Activated naive CD8-positive, alpha-beta T cell (primary cell): Measurements from ENCODE around the gene LBR.
A peak's percentile ranks its signal among the peaks of the same experiment; 100 is the strongest.

Experiments used
- H3K27ac Mint-ChIP-seq: one replicate; pipeline ENCODE4 v1.8.0; 2021; ENCODE audit warnings: mixed read lengths
- H3K27me3 Mint-ChIP-seq: one replicate; pipeline ENCODE4 v1.8.0; 2021; ENCODE audit warnings: mixed read lengths
- H3K36me3 Mint-ChIP-seq: one replicate; pipeline ENCODE4 v1.8.0; 2021; ENCODE audit warnings: mixed read lengths
- H3K4me1 Mint-ChIP-seq: one replicate; pipeline ENCODE4 v1.8.0; 2021; ENCODE audit warnings: low read depth, mixed read lengths
- H3K4me3 Mint-ChIP-seq: one replicate; pipeline ENCODE4 v1.8.0; 2021; ENCODE audit warnings: mild to moderate bottlenecking, mixed read lengths
- H3K9me3 Mint-ChIP-seq: one replicate; pipeline ENCODE4 v1.8.0; 2021; ENCODE audit warnings: low read depth, mixed read lengths

Gene LBR

GRCh38 chr1:225468270-225469020 is 40.6 kb upstream of the LBR start:
- H3K4me3 Mint-ChIP-seq, result peak overlapping the region; percentile 89
- H3K4me1 Mint-ChIP-seq, result peaks cover 36% of the 10 kb centered on the region
- H3K27ac Mint-ChIP-seq, result peak overlapping the region; percentile 98
- H3K9me3 Mint-ChIP-seq, result no peaks in the 10 kb centered on the region
- H3K27me3 Mint-ChIP-seq, result no peaks in the 10 kb centered on the region
- no peaks in the 10 kb centered on the region for H3K36me3 Mint-ChIP-seq

DNA sequence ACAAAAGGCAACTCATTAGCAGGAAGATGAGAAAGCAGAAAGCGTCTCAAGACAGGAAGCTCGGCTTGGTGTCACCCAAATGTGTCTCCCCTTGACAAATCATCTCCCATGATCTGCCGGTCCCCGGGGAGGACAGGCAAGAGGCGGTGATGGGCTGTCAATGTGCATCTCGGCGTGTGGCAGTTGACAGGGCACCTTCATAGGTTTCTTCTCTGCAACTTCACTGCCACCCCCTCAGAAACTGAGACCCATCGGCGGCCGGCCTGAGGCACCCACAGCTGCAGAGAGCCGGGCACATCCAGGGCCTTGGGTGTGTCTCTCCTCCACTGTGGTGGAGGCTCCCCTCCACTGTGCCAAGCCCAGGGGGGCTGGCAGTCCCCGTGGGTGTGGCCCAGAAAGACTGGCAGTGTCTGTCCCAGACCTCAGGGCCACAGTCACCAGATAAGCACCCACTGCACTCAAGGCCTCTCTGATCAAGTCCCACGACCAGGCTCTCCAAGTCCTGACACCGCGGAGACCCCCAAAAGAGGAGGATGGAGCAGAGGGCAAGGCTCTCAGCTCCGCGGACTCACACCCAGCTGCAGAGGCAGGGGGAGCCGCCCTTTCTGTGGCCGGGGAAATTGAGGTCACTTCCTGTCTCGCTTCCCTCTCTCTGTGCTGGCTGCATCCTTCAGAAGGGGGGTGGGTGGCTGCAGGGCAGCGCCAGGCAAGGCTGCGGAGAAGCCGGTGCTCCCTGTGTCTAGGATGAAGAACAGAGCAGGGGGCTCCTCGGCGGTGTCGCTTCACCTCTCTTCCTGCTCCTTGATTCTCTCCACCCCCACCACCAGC is 39.6 kb upstream of the LBR start:
- peaks cover 36% of the 10 kb centered on the region for H3K4me1 Mint-ChIP-seq
- H3K4me3 Mint-ChIP-seq, result peak overlapping the region; percentile 89
- H3K9me3 Mint-ChIP-seq, result no peaks in the 10 kb centered on the region
- H3K36me3 Mint-ChIP-seq, result no peaks in the 10 kb centered on the region
- peak overlapping the region; percentile 98 for H3K27ac Mint-ChIP-seq
- no peaks in the 10 kb centered on the region for H3K27me3 Mint-ChIP-seq

DNA sequence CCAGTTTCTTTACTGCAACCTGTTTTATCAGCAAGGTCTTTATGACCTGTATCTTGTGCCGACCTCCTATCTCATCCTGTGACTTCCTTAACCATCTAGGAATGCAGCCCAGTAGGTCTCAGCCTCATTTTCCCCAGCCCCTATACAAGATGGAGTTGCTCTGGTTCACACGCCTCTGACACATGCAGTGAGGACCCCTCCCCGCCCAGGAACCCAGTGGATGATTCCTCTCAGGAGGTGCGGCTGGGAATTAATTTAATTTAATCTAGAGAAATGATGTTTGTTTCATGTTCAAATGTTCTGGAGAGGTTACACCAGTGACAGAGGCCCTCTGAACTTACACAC is 39.0 kb upstream of the LBR start:
- no peaks in the 10 kb centered on the region for H3K27me3 Mint-ChIP-seq
- H3K27ac Mint-ChIP-seq, result peak overlapping the region; percentile 98
- no peaks in the 10 kb centered on the region for H3K9me3 Mint-ChIP-seq
- peak overlapping the region; percentile 89 for H3K4me3 Mint-ChIP-seq
- no peaks in the 10 kb centered on the region for H3K36me3 Mint-ChIP-seq
- peaks cover 36% of the 10 kb centered on the region for H3K4me1 Mint-ChIP-seq

GRCh38 chr1:225465793-225466517 is 38.1 kb upstream of the LBR start:
- Mint-ChIP-seq H3K4me3 (peak overlapping the region; percentile 51), H3K4me1 (peaks cover 42% of the 10 kb centered on the region), H3K27me3 (no peaks in the 10 kb centered on the region), H3K36me3 (no peaks in the 10 kb centered on the region), H3K27ac (peak overlapping the region; percentile 98), H3K9me3 (no peaks in the 10 kb centered on the region)

- Mint-ChIP-seq H3K4me3 (no peak overlapping the region), H3K9me3 (no peaks in the 10 kb centered on the region), H3K36me3 (no peaks in the 10 kb centered on the region), H3K4me1 (peaks cover 48% of the 10 kb centered on the region), H3K27me3 (no peaks in the 10 kb centered on the region), H3K27ac (peak overlapping the region; percentile 98)
Observed at GRCh38 chr1:225464851-225465792, 37.3 kb upstream of the LBR start.

GRCh38 chr1:225462714-225463574 is 35.1 kb upstream of the LBR start:
- Mint-ChIP-seq H3K36me3 (no peaks in the 10 kb centered on the region), H3K4me3 (no peak overlapping the region), H3K27me3 (no peaks in the 10 kb centered on the region), H3K9me3 (no peaks in the 10 kb centered on the region), H3K27ac (peak overlapping the region; percentile 16), H3K4me1 (peaks cover 49% of the 10 kb centered on the region)

DNA sequence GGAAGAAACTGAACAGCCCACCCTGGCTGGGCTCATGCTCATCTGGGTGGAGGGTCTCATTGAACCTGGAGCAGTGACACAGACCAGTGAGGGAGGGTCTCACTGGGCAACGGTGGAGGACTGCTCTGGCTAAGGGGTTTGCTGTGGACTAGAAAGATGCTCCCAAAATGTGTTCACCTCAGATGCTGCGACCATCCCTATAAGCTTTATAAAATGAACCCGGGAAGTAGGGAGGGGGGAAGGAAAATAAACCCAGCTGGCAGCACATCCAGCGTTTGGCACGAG is 34.5 kb upstream of the LBR start:
- no peaks in the 10 kb centered on the region for H3K27me3 Mint-ChIP-seq
- H3K4me1 Mint-ChIP-seq, result peaks cover 47% of the 10 kb centered on the region
- H3K4me3 Mint-ChIP-seq, result no peak overlapping the region
- no peak overlapping the region for H3K27ac Mint-ChIP-seq
- H3K9me3 Mint-ChIP-seq, result no peaks in the 10 kb centered on the region
- H3K36me3 Mint-ChIP-seq, result no peaks in the 10 kb centered on the region

- H3K36me3 Mint-ChIP-seq, result no peaks in the 10 kb centered on the region
- peaks cover 42% of the 10 kb centered on the region for H3K4me1 Mint-ChIP-seq
- H3K27ac Mint-ChIP-seq, result peak overlapping the region; percentile 16
- H3K9me3 Mint-ChIP-seq, result no peaks in the 10 kb centered on the region
- H3K4me3 Mint-ChIP-seq, result no peak overlapping the region
- H3K27me3 Mint-ChIP-seq, result no peaks in the 10 kb centered on the region
Observed at GRCh38 chr1:225461533-225462428, 33.9 kb upstream of the LBR start.

GRCh38 chr1:225460737-225461532 is 33.1 kb upstream of the LBR start:
- H3K4me3 Mint-ChIP-seq, result no peak overlapping the region
- H3K4me1 Mint-ChIP-seq, result peaks cover 35% of the 10 kb centered on the region
- H3K9me3 Mint-ChIP-seq, result no peaks in the 10 kb centered on the region
- H3K27ac Mint-ChIP-seq, result peak overlapping the region; percentile 76
- H3K36me3 Mint-ChIP-seq, result no peaks in the 10 kb centered on the region
- H3K27me3 Mint-ChIP-seq, result no peaks in the 10 kb centered on the region

DNA sequence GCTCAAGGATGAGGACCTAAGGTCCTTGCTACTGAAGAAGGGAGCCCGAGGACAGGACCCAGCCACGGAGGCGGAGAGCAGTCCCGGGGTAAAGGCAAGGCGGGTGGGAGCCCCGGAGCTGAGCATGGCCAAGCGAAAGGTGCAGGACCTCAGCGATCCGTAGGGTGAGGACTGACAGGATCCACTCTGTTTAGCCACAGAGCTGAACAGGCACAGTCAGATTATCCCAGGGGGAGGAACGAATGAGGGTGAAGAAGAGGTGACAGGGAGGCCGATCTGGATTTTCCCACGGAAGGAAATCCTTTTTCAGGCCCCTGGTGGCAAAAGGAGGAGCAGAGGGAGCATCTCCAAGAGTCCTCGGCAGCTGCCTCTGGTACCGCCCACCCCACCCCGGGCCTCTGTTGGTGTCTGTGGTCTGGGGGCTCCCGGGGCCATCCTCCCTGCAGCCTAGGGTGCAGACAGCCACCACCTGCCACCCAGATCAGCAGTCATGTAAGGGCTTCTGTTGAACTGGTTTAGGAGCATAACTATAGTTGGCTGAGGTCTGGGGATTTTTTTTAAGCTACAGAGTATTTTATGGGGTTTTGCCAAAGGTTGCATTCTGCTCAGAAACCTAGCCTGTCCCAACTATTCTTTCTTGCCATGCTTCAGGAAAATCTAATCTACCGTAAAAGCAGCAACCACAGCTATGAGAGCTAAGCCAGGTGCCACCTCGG is 32.3 kb upstream of the LBR start:
- Mint-ChIP-seq H3K9me3 (no peaks in the 10 kb centered on the region), H3K4me1 (peaks cover 36% of the 10 kb centered on the region), H3K36me3 (no peaks in the 10 kb centered on the region), H3K27ac (peak overlapping the region; percentile 76), H3K27me3 (no peaks in the 10 kb centered on the region), H3K4me3 (no peak overlapping the region)

DNA sequence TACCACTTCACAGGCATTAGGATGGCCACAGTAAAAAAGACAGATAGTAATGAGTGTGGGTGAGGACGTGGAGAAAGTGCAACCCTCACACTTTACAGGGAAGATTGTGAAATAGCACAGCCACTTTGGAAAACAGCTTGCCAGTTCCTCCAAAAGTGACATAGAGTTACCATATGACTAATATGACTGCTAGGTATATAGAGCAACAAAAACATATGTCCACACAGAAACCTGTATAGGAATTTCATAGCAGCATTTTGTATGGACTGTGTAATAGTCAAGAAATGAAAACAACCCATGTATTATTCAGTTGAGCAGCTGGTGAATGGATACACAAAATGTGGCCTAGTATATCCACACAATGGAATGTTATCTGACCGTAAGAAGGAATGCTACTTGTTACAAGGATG is 30.4 kb upstream of the LBR start:
- Mint-ChIP-seq H3K36me3 (no peaks in the 10 kb centered on the region), H3K27me3 (no peaks in the 10 kb centered on the region), H3K27ac (no peak overlapping the region), H3K4me1 (peaks cover 54% of the 10 kb centered on the region), H3K9me3 (no peaks in the 10 kb centered on the region), H3K4me3 (no peak overlapping the region)

- Mint-ChIP-seq H3K36me3 (no peaks in the 10 kb centered on the region), H3K4me3 (peak overlapping the region; percentile 75), H3K9me3 (no peaks in the 10 kb centered on the region), H3K27me3 (no peaks in the 10 kb centered on the region), H3K4me1 (peaks cover 42% of the 10 kb centered on the region), H3K27ac (peak overlapping the region; percentile 89)
Observed at GRCh38 chr1:225454733-225455132, 26.9 kb upstream of the LBR start.
